ENCODE results near the gene CNIH3.

DNA sequence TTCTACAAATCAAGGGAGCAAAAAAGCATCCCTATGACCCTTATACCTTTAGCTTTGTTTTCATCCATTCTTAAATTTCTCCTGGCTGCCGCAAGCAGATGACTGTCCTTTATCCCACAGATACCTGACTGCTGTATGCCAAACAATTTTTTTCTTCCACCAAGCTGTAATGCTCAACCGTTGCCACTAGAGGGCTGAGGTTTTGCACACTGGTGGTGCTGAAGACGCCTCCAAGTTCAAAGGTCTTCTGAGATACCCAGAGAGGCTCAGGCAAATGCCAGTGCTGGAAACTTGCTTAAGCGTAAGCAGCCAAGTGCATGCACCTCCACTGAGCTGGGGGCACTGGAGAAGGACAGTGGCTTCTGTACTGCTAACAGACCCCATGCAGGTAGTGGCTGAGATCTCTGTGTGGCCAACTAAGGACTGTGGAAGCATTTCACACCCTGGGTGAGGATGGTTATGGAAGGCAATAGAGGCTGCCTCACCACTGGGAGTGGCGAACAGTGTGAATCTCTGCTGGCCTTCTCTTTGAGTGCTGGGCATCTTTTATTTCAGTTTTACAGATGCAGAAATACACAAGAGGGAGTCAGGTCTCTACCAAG, 28.5 kb downstream of the CNIH3 start:
- TF ChIP-seq EZH2 (IDR thresholded peaks at IDR 0.05) (no peak), POLR2AphosphoS5 (IDR thresholded peaks at IDR 0.05; ENCODE audit: borderline replicate concordance, low read depth, low read length) (no peak)

Data from SK-N-MC (cell line).